ENCODE measurements around the gene STUM. TPM values are rescaled to one million over a fixed set of nuclear protein-coding genes. Genes with fewer than 3 reads are reported as not detected.
A peak's percentile ranks its signal among the peaks of the same experiment; 100 is the strongest.

The STUM gene
- polyA plus RNA-seq, 1 donor (not counting 4 experiments of a cell fraction or from before 2014, with no cell fraction given) = 0.01 TPM

DNA sequence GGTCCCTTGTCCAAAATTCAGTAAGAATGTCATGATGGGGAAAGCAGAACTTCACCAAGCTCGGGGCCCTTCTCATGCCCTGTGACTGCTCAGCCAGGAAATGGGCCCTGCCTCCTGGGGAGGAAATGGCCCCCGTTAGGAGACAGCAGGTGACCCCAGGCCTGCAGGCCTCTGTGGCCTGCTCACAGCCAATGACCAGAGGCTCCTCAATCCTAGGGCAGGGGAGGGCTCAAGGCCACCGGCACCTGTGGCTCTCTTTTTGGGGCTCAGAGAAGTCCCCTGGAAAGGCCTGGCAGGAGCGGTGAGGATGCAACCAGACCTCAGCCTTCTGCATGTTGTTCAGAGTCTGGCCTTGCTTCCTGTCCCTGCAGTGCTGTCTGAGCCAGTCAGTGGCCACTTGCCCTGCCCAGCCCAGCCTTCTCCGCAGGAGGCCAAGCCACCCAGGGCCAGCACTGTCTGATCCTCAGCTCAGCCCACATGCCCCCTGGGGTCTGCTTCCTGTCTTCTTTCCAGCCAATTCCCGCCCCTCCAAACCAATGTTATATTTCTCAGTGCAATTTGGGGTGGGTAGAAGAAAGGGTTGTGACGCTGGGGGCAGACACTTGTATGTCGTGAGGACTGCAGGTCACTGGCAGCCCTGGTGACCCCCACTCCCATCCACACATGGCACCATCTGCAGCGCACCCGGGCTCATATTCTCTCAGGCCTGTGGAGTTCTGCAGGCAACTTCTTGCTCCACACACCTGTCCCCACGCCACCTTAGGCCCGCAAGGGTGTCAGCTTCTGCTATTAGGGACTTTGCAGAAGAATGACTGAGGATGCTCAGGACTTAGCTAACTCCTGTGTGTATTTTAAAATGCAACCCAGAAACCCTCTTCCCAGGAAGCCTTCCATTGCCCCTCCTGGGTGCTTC, 106.9 kb downstream of the STUM start:
- dilution Hi-C loops (cut with MboI; ENCODE audit: extremely low pct_ligation_motif_present, low sequenced_read_pairs) = no loop called here
- H3K9me3 ChIP-seq (ENCODE audit: control insufficient read depth, low read depth, low read length) = no peaks in the 10 kb centered on the region
- H3K4me2 ChIP-seq (ENCODE audit: control insufficient read depth, extremely low read depth, insufficient read depth, low read depth, low read length) = no peak overlapping the region
- peaks cover 31% of the 10 kb centered on the region for H3K4me1 ChIP-seq (ENCODE audit: control insufficient read depth, extremely low read depth, insufficient read depth, low read length)
- FAIRE-seq (no peak), DNase-seq (ENCODE audit: low read depth, low spot score) (no peak)
- no peak overlapping the region for H3K4me3 ChIP-seq (ENCODE audit: control insufficient read depth in 2 of 3, extremely low read depth in 1 of 3, insufficient read depth in 2 of 3, low read depth in 1 of 3, low read length in 3 of 3)
- H3K9ac ChIP-seq (ENCODE audit: control insufficient read depth, extremely low read depth, insufficient read depth, low read length) = no peak overlapping the region
- H3K27ac ChIP-seq (ENCODE audit: control insufficient read depth, insufficient read depth, low read length) = no peak overlapping the region
- H2AFZ ChIP-seq (ENCODE audit: control insufficient read depth, low read length) = no peak overlapping the region
- no peaks in the 10 kb centered on the region for H3K27me3 ChIP-seq (ENCODE audit: control insufficient read depth, extremely low read depth, insufficient read depth, low read length)
- no peaks in the 10 kb centered on the region for H3K79me2 ChIP-seq (ENCODE audit: control insufficient read depth, insufficient read depth, low read length)
- H3K36me3 ChIP-seq (ENCODE audit: control insufficient read depth in 2 of 2, extremely low read depth in 1 of 2, insufficient read depth in 2 of 2, low read length in 2 of 2) = no peaks in the 10 kb centered on the region
- H3K9me1 ChIP-seq (ENCODE audit: control insufficient read depth, extremely low read depth, insufficient read depth, low read length) = peaks cover 2% of the 10 kb centered on the region
- no peaks in the 10 kb centered on the region for H4K20me1 ChIP-seq (ENCODE audit: control insufficient read depth, extremely low read depth, insufficient read depth, low read length)
- TF ChIP-seq, protein P1, sequence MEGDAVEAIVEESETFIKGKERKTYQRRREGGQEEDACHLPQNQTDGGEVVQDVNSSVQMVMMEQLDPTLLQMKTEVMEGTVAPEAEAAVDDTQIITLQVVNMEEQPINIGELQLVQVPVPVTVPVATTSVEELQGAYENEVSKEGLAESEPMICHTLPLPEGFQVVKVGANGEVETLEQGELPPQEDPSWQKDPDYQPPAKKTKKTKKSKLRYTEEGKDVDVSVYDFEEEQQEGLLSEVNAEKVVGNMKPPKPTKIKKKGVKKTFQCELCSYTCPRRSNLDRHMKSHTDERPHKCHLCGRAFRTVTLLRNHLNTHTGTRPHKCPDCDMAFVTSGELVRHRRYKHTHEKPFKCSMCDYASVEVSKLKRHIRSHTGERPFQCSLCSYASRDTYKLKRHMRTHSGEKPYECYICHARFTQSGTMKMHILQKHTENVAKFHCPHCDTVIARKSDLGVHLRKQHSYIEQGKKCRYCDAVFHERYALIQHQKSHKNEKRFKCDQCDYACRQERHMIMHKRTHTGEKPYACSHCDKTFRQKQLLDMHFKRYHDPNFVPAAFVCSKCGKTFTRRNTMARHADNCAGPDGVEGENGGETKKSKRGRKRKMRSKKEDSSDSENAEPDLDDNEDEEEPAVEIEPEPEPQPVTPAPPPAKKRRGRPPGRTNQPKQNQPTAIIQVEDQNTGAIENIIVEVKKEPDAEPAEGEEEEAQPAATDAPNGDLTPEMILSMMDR (optimal IDR thresholded peaks at IDR 0.05 in 1 of 3, IDR thresholded peaks at IDR 0.05 in 1 of 3, conservative IDR thresholded peaks at IDR 0.05 in 1 of 3; ENCODE audit: extremely low read depth in 1 of 3, insufficient read depth in 2 of 3, low read length in 3 of 3) = no peak
- TF ChIP-seq EZH2 (IDR thresholded peaks at IDR 0.05; ENCODE audit: low read length) = no peak

DNA sequence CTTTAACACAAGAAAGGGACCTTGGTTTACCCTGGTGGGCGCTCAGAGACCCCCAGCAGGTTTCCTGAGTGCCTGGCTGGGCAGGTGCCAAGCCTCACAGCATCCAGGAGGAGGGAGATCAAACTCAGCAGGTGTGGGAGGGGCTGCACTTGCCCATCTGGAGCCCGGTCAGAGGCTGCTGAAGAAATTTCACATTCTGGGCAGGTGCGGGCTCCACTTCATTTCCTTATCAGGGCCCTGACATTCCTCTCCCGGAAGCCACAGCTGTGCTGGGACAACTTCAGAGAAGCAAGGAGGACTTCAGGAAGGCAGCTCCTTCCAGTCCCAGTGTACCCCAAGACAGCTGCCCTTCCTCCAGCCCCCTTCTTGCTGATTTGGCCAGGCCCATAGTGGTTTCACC, 107.6 kb downstream of the STUM start:
- dilution Hi-C loops (cut with MboI; ENCODE audit: extremely low pct_ligation_motif_present, low sequenced_read_pairs) = no loop called here
- Histone ChIP-seq H3K4me2 (ENCODE audit: control insufficient read depth, extremely low read depth, insufficient read depth, low read depth, low read length) (peak overlapping the region; percentile 60), H3K4me3 (ENCODE audit: control insufficient read depth in 2 of 3, extremely low read depth in 1 of 3, insufficient read depth in 2 of 3, low read depth in 1 of 3, low read length in 3 of 3) (no peak overlapping the region), H4K20me1 (ENCODE audit: control insufficient read depth, extremely low read depth, insufficient read depth, low read length) (no peaks in the 10 kb centered on the region), H3K9me1 (ENCODE audit: control insufficient read depth, extremely low read depth, insufficient read depth, low read length) (peaks cover 2% of the 10 kb centered on the region), H3K27me3 (ENCODE audit: control insufficient read depth, extremely low read depth, insufficient read depth, low read length) (no peaks in the 10 kb centered on the region), H3K27ac (ENCODE audit: control insufficient read depth, insufficient read depth, low read length) (peak overlapping the region; percentile 77), H2AFZ (ENCODE audit: control insufficient read depth, low read length) (no peak overlapping the region), H3K79me2 (ENCODE audit: control insufficient read depth, insufficient read depth, low read length) (no peaks in the 10 kb centered on the region), H3K4me1 (ENCODE audit: control insufficient read depth, extremely low read depth, insufficient read depth, low read length) (peaks cover 34% of the 10 kb centered on the region), H3K36me3 (ENCODE audit: control insufficient read depth in 2 of 2, extremely low read depth in 1 of 2, insufficient read depth in 2 of 2, low read length in 2 of 2) (no peaks in the 10 kb centered on the region), H3K9me3 (ENCODE audit: control insufficient read depth, low read depth, low read length) (no peaks in the 10 kb centered on the region), H3K9ac (ENCODE audit: control insufficient read depth, extremely low read depth, insufficient read depth, low read length) (peak overlapping the region; percentile 53)
- FAIRE-seq (peak; percentile 5), DNase-seq (ENCODE audit: low read depth, low spot score) (no peak)
- TF ChIP-seq EZH2 (IDR thresholded peaks at IDR 0.05; ENCODE audit: low read length) = no peak
- TF ChIP-seq, protein P1 (optimal IDR thresholded peaks at IDR 0.05 in 1 of 3, IDR thresholded peaks at IDR 0.05 in 1 of 3, conservative IDR thresholded peaks at IDR 0.05 in 1 of 3; ENCODE audit: extremely low read depth in 1 of 3, insufficient read depth in 2 of 3, low read length in 3 of 3) = no peak

Data from keratinocyte (primary cell).